ENCODE data around the gene NMU.
"Not testable (repeated sequence)": the region's sequence is repeated elsewhere in the genome, so short reads cannot be mapped to it uniquely, and the experiment has no call there.

NMU gene

GRCh38 chr4:55625835-55626234 is 10.3 kb downstream of the NMU start:
- in situ Hi-C loops (cut with MboI; ENCODE audit: low sequenced_read_pairs): no loop called here

- in situ Hi-C loops (cut with MboI; ENCODE audit: low sequenced_read_pairs): not testable (repeated sequence)
Measured at GRCh38 chr4:55624063-55624462, 12.0 kb downstream of the NMU start.

DNA sequence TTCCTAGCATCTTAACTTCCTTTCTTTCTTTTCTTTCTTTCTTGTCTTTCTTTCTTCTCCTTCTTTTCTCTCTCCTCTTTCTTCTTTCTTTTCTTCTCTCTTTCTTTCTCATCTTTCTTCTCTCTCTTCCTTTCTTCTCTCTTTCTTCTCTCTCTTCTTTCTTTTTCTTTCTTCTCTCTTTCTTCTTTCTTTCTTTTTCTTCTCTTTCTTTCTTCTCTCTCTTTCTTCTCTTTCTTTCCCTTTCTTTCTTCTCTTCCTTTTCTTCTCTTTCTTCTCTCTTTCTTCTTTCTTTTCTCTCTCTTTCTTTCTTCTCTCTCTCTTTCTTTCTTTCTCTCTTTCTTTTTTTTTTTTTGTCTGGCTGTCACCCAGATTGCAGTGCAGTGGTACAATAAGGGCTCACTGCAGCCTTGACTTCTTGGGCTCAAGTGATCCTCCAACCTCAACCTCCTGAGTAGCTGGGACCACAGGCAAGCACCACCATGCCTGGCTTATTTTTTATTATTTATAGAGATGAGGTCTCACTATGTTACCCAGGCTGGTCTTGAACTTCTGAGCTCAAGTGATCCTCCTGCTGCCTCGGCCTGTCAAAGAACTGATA is 17.5 kb downstream of the NMU start:
- in situ Hi-C loops (cut with MboI; ENCODE audit: low sequenced_read_pairs): no loop called here

DNA sequence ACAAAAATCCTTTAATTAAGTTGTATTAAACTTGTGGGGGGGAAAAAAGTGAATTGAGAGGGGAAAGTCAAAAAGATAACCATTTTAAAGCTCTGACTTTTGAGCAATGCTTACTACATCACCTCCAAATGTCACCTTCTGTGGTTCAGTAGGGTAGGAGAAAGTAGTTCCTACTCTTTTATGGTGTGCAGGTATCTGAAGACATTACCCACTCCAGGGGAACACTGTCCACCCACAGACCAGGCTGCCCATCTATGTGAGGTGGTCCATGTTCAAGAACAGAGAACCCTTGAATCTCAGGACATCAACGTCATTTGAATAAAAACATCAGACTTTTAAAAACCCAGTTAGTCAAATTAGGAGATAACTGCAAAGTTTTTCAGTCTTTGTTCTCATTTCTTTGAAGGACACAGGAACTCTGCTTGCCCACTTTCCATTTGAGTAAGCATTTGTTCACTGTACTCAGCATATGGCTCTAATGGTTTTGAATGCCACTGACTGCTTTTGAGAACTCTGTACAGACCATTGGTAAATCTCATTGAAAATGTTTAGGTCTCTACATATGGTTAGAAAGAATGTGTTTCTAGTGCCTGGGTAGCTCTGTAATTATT is 18.4 kb downstream of the NMU start:
- in situ Hi-C loops (cut with MboI; ENCODE audit: low sequenced_read_pairs): no loop called here

GRCh38 chr4:55615008-55615407 is 21.1 kb downstream of the NMU start:
- in situ Hi-C loops (cut with MboI; ENCODE audit: low sequenced_read_pairs): no loop called here

DNA sequence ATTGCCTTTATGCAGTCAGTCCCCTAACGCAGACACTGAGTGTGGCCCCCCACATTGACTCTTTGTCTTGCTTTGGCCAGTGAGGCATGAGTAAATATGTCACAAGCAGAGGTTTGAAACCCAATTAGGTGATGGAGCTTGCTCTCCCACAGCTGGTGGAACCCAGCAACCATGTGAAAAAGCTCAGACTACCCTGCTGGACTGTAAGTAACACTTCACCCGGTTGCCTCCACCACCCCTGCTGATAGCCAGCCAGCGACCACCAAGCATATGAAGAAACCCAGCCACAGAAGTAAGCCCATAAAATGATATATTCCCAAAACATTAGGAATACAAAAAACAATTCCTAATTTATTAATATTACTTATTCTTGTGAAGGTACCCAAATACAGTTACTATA is 22.5 kb downstream of the NMU start:
- in situ Hi-C loops (cut with MboI; ENCODE audit: low sequenced_read_pairs): no loop called here

DNA sequence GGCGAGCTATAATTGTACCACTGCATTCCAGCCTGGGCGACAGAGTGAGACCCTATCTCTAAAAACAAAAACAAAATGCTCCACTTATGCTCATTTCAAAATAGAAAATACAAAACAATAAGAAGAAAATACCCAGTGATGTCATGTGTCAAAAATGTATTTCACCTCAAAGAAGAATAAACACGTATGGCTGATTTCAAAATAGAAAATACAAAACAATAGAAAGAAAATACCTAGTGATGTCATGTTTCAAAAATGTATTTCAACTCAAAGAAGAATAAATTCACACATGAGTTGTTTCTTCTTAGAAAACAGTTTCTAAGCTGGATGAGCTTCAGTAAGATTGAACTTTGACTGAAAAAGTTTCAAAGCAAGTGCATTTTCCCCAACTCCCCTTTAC is 23.8 kb downstream of the NMU start:
- in situ Hi-C loops (cut with MboI; ENCODE audit: low sequenced_read_pairs): no loop called here

DNA sequence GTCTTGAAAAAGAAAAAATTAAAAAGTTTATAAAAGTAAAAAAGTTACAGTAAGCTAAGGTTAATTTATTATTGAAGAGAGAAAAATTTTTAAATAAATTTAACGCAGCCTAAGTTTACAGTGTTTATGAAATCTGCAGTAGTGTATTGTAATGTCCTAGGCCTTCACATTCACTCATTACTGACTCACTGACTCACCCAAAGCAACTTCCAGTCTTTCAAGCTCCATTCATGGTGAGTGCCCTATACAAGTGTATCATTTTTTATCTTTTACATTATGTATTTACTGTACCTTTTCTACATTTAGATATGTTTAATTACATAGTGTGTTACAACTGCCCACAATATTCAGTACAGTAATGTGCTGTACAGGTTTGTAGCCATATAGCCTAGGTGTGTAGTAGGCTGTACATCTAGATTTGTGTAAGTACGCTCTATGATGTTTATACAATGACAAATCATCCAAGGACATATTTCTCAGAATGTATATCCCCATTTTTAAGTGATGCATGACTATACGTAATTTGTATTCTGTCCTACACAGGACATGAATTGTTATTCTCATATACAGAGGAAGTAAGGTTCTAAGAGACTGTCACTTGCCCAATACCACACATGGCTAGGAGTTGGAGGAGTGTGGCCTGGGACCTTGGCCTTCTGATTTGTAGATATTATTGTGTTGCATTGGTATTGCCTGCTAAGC is 24.6 kb downstream of the NMU start:
- in situ Hi-C loops (cut with MboI; ENCODE audit: low sequenced_read_pairs): no loop called here

- in situ Hi-C loops (cut with MboI; ENCODE audit: low sequenced_read_pairs): no loop called here
Measured at GRCh38 chr4:55610381-55610780, 25.7 kb downstream of the NMU start.

- in situ Hi-C loops (cut with MboI; ENCODE audit: low sequenced_read_pairs): no loop called here
Measured at GRCh38 chr4:55609393-55609866, 26.7 kb downstream of the NMU start.

GRCh38 chr4:55608591-55608990 is 27.5 kb downstream of the NMU start:
- in situ Hi-C loops (cut with MboI; ENCODE audit: low sequenced_read_pairs): no loop called here

- in situ Hi-C loops (cut with MboI; ENCODE audit: low sequenced_read_pairs): no loop called here
Measured at GRCh38 chr4:55604996-55605395, 31.1 kb downstream of the NMU start.

GRCh38 chr4:55600640-55601039 is 35.5 kb downstream of the NMU start:
- in situ Hi-C loops (cut with MboI; ENCODE audit: low sequenced_read_pairs): no loop called here

- in situ Hi-C loops (cut with MboI; ENCODE audit: low sequenced_read_pairs): no loop called here
Measured at GRCh38 chr4:55598641-55599040, 37.5 kb downstream of the NMU start.

- in situ Hi-C loops (cut with MboI; ENCODE audit: low sequenced_read_pairs): no loop called here
Measured at GRCh38 chr4:55592014-55592413, 44.1 kb downstream of the NMU start, which contains the start of gene PDCL2. PDCL2 (minus strand) TSS chr4:55592245; CDS start chr4:55592109, 136 bp downstream.

DNA sequence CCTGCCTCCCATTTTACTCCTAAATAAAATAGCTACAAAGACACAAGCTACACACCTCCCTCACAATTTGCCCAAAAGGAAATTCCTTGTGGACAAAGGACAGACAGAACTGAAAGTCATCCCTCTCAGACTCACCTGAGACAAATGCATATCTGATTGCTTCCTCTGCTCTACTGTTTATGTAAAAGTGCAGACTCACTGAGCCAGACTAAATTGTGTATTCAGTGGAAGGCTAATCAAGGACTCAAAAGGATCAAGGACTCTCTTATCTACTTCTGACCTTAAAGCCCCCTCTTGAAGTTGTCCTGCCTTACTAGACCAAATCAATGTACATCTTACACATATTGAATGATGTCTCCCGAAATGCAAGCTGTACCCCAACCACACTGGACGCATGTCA is 47.9 kb downstream of the NMU start:
- in situ Hi-C loops (cut with MboI; ENCODE audit: low sequenced_read_pairs): no loop called here

DNA sequence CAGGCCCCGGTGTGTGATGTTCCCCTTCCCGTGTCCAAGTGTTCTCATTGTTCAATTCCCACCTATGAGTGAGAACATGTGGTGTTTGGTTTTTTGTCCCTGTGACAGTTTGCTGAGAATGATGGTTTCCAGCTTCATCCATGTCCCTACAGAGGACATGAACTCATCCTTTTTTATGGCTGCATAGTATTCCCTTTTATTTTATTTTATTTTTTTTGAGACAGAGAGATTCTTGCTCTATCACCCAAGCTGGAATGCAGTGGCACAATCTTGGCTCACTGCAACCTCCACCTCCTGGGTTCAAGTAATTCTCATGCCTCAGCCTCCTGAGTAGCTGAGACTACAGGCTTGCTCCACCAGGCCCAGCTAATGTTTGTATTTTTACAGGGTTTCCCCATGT is 53.3 kb downstream of the NMU start:
- in situ Hi-C loops (cut with MboI; ENCODE audit: low sequenced_read_pairs): not testable (repeated sequence)

- in situ Hi-C loops (cut with MboI; ENCODE audit: low sequenced_read_pairs): no loop called here
Measured at GRCh38 chr4:55578341-55579010, 57.6 kb downstream of the NMU start.

GRCh38 chr4:55575513-55575912 is 60.6 kb downstream of the NMU start:
- in situ Hi-C loops (cut with MboI; ENCODE audit: low sequenced_read_pairs): no loop called here

- in situ Hi-C loops (cut with MboI; ENCODE audit: low sequenced_read_pairs): no loop called here
Measured at GRCh38 chr4:55574252-55574651, 61.8 kb downstream of the NMU start.

DNA sequence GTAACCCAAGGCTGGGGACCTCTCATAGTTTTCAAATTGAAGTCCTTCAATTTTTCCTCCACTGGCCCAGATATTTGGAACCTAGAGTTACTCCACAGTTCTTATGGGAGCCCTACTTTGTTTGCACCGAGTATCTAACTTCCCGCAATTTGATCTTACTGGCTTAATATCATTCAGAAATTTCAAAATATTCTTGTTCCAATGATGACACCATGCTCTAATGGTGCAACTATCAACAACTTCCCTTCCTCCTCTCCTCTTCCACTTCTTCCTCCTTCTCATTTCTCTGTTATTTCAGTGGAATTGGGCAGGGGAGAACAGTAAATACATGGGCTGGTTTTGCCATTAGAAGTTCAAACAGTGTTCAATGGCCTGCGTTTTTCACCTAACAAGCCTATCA is 64.3 kb downstream of the NMU start:
- in situ Hi-C loops (cut with MboI; ENCODE audit: low sequenced_read_pairs): no loop called here

Data from HL-60/S4 treated with retinoic acid at 250 ng/mL for 4 days and 3 days (cell line).